Activated CD8-positive, alpha-beta T cell treated with anti-CD3 and anti-CD28 coated beads for 36 hours (primary cell): ENCODE results near the gene KXD1. TPM values are rescaled to one million over a fixed set of nuclear protein-coding genes. Genes with fewer than 3 reads are reported as not detected.

ENCODE experiments used
- ATAC-seq: fragments of 200-7000 bp; cut with Tn5 transposase; one replicate; pipeline ENCODE4 v1.10.0; 2021; ENCODE audit warnings: mild to moderate bottlenecking, moderate library complexity
- CTCF ChIA-PET: fragments of 350-600 bp; sonication (Branson Sonifier 250); formaldehyde crosslinking; loops from one replicate; lab custom pipeline; 2021; ENCODE audit warnings: antibody characterized with exemption; lab: Charles Lee
- POLR2A ChIA-PET: fragments of 350-600 bp; sonication (Branson Sonifier 250); formaldehyde crosslinking; loops from one replicate; lab custom pipeline; 2021; ENCODE audit warnings: antibody characterized with exemption; lab: Charles Lee
- DNase-seq: peaks from one replicate; pipeline ENCODE4 v3.0.0-alpha.2; 2020
- H3K27ac Mint-ChIP-seq: one replicate; pipeline ENCODE4 v1.8.0; 2021; ENCODE audit warnings: mild to moderate bottlenecking, mixed read lengths
- H3K27me3 Mint-ChIP-seq: one replicate; pipeline ENCODE4 v1.8.0; 2021; ENCODE audit warnings: mixed read lengths
- H3K36me3 Mint-ChIP-seq: one replicate; pipeline ENCODE4 v1.8.0; 2021; ENCODE audit warnings: low read depth, mixed read lengths
- H3K4me1 Mint-ChIP-seq: one replicate; pipeline ENCODE4 v1.8.0; 2021; ENCODE audit warnings: low read depth, mixed read lengths
- H3K4me3 Mint-ChIP-seq: one replicate; pipeline ENCODE4 v1.8.0; 2021; ENCODE audit warnings: mild to moderate bottlenecking, moderate library complexity, mixed read lengths
- H3K9me3 Mint-ChIP-seq: one replicate; pipeline ENCODE4 v1.8.0; 2021; ENCODE audit warnings: mixed read lengths
- intact Hi-C: fragments of 100-400 bp; cut with micrococcal nuclease; formaldehyde crosslinking; loops from one replicate; pipeline ENCODE4 v1.10.0; 2022
- total RNA-seq, 2 experiments: library from RNA; stranded (reverse); gene quantifications; one replicate each; pipeline ENCODE4 v1.2.3, GENCODE V29; 2021
- TF ChIP-seq, protein P1 (sequence below): fragments of 200-600 bp; IDR thresholded peaks from one replicate; pipeline ENCODE4 v1.8.0; 2022; ENCODE audit warnings: antibody characterized with exemption, mild to moderate bottlenecking

The KXD1 gene
- total RNA-seq, 2 experiments from 2014 or later = 137 to 142 TPM

DNA sequence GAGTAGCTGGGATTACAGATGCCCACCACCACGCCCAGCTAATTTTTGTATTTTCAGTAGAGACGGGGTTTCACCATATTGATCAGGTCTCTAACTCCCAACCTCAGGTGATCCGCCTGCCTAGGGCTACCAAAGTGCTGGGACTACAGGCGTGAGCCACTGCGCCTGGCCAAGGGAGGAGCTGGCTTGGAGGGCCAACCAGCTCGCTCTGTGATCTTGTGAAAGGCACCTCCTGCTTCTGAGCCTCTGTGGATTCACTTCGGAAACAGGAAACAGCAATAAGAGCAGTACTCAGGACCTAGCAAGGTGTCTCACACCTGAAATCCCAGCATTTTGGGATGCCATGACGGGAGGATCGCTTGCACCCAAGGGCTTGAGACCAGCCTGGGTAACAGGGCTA is 33.8 kb upstream of the KXD1 start:
- no peaks in the 10 kb centered on the region for H3K9me3 Mint-ChIP-seq
- TF ChIP-seq, protein P1, sequence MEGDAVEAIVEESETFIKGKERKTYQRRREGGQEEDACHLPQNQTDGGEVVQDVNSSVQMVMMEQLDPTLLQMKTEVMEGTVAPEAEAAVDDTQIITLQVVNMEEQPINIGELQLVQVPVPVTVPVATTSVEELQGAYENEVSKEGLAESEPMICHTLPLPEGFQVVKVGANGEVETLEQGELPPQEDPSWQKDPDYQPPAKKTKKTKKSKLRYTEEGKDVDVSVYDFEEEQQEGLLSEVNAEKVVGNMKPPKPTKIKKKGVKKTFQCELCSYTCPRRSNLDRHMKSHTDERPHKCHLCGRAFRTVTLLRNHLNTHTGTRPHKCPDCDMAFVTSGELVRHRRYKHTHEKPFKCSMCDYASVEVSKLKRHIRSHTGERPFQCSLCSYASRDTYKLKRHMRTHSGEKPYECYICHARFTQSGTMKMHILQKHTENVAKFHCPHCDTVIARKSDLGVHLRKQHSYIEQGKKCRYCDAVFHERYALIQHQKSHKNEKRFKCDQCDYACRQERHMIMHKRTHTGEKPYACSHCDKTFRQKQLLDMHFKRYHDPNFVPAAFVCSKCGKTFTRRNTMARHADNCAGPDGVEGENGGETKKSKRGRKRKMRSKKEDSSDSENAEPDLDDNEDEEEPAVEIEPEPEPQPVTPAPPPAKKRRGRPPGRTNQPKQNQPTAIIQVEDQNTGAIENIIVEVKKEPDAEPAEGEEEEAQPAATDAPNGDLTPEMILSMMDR = no peak
- intact Hi-C loops = loop anchor here (5.0 kb wide), 3 partner anchors 33 to 113 kb away; partner anchors contain the start of genes KLHL26, KXD1 and UBA52
- ATAC-seq (no peak), DNase-seq (no peak)
- H3K27ac Mint-ChIP-seq = no peak overlapping the region
- H3K4me1 Mint-ChIP-seq = peaks cover 9% of the 10 kb centered on the region
- H3K4me3 Mint-ChIP-seq = no peak overlapping the region
- ChIA-PET POLR2A (interaction anchor here (1.5 to 2.0 kb wide), 3 partner anchors 18 to 54 kb away, joined by 6 to 9 read pairs (median 6); partner anchors contain the start of gene FKBP8), CTCF (interaction anchor here (0.9 to 1.2 kb wide), 4 partner anchors 18 to 104 kb away, joined by 3 read pairs; partner anchors contain the start of gene SSBP4)
- no peaks in the 10 kb centered on the region for H3K36me3 Mint-ChIP-seq
- H3K27me3 Mint-ChIP-seq = no peaks in the 10 kb centered on the region

DNA sequence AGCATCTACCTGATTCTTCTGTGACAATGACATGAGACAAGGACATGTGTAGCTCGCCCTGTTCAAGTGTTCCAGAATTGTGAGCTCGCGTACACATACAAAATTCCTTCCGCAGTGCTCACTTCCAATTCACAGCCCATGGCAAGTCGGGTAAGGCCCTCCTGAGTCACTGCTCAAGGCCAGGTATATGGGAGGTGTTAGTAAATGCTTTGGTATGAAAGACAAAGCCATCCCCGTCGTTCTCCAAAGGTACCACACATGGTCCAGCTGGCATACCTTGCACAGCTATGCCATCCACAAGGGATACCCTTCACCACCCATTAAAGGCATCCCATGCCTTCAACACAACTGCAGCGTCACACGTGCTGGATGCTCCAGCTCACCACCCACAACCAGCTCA is 31.4 kb upstream of the KXD1 start:
- TF ChIP-seq, protein P1 = no peak
- CTCF ChIA-PET = interaction anchor here (0.6 to 1.6 kb wide), 3 partner anchors 58 to 256 kb away, joined by 3 to 4 read pairs (median 4); no protein-coding TSS in a partner anchor
- no peaks in the 10 kb centered on the region for H3K9me3 Mint-ChIP-seq
- H3K27ac Mint-ChIP-seq = no peak overlapping the region
- POLR2A ChIA-PET = no interaction called here
- intact Hi-C loops = no loop called here
- no peak overlapping the region for H3K4me3 Mint-ChIP-seq
- H3K27me3 Mint-ChIP-seq = no peaks in the 10 kb centered on the region
- DNase-seq = no peak
- H3K4me1 Mint-ChIP-seq = peaks cover 4% of the 10 kb centered on the region
- no peaks in the 10 kb centered on the region for H3K36me3 Mint-ChIP-seq
- ATAC-seq = no peak

DNA sequence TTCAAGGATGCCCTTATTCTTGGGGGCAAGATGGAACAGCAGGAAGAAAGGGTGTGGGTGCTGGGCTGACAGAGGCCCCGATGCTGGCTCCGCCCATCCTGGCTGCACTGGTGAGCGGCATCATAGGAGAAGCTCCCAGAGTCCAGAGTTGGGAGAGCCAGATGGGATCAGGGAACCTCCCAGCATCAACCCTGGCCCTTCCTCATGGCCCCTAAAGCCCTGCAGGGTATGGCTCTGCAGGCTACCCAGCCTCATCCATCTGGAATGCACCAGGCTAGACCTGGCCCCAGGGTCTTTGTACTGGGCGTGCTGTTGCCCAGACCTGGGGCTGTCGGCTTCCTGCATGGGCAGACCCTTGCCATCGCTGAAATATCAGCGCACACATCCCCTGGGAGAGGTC is 27.9 kb upstream of the KXD1 start:
- ATAC-seq (no peak), DNase-seq (no peak)
- CTCF ChIA-PET = interaction anchor here (0.9 to 1.2 kb wide), 2 partner anchors 22 to 64 kb away, joined by 3 read pairs; no protein-coding TSS in a partner anchor
- Mint-ChIP-seq H3K4me1 (no peaks in the 10 kb centered on the region), H3K27ac (no peak overlapping the region), H3K4me3 (no peak overlapping the region), H3K27me3 (no peaks in the 10 kb centered on the region), H3K36me3 (peaks cover 11% of the 10 kb centered on the region), H3K9me3 (no peaks in the 10 kb centered on the region)
- POLR2A ChIA-PET = interaction anchor here (1.0 kb wide), 1 partner anchor 17 kb away, joined by 3 read pairs; no protein-coding TSS in a partner anchor
- TF ChIP-seq, protein P1 = no peak
- intact Hi-C loops = no loop called here

DNA sequence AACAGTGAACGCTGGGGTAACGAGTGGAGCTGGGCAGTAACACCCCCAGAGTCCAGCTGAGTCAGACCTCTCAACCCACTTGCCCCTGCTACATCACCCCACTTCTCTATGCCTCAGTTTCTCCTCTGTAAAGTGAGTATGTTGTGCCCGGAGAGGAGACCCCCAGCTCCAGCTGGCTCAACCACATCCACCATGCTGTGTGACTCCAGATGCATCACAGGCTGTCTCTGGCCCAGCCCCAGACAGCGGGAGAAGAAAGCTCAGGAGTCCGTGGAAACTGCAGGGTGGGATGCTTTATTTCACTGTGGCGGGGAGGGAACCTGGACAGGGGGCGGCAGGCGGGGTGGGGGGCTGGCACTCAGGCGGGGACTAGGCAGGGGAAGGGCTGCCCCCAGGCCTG is 26.2 kb upstream of the KXD1 start:
- TF ChIP-seq, protein P1 = no peak
- ATAC-seq (no peak), DNase-seq (no peak)
- Mint-ChIP-seq H3K27ac (no peak overlapping the region), H3K27me3 (no peaks in the 10 kb centered on the region), H3K9me3 (no peaks in the 10 kb centered on the region), H3K4me1 (no peaks in the 10 kb centered on the region), H3K4me3 (no peak overlapping the region), H3K36me3 (peaks cover 17% of the 10 kb centered on the region)
- intact Hi-C loops = no loop called here
- ChIA-PET CTCF (no interaction called here), POLR2A (interaction anchor here (1.7 kb wide), 2 partner anchors 9 to 12 kb away, joined by 3 read pairs; partner anchors contain the start of genes ELL and FKBP8)

DNA sequence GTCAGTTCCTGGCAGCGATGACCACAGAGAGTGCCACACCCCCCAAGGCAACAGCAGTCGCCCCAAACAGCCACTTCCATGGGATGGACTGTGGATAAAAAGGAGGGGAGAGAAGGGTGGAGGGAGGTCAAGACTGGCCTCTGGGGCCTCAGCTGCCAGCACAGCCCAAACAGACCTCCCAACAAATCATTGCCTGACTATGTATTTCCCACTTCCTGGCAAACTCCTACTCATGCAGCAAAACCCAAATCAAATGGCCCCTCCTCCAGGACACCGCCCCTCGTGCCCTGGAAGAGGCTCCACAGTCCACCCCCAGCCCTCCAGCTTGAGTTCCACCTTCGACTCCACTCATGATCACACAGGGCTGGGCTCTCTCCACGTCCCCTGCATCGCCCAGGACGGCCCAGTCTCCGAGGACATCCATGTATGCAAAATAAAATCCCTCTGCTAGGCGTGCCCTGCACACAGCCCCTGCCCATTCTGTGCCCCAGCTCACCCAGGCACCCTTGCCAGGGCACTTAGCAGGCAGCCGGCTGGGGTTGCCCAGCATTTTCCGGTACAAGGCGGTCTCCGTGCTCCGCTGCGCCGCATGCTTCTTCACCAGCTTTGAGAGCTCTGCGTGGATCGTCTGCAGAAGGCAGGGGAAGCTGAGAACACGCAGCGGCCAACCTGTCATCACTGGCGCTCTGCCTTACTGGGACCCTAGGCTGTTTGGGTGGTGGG is 25.3 kb upstream of the KXD1 start:
- H3K4me1 Mint-ChIP-seq = no peaks in the 10 kb centered on the region
- H3K27me3 Mint-ChIP-seq = no peaks in the 10 kb centered on the region
- CTCF ChIA-PET = interaction anchor here (1.2 kb wide), 1 partner anchor 11 kb away, joined by 3 read pairs; no protein-coding TSS in a partner anchor
- TF ChIP-seq, protein P1 = no peak
- peaks cover 25% of the 10 kb centered on the region for H3K36me3 Mint-ChIP-seq
- POLR2A ChIA-PET = interaction anchor here (1.7 kb wide), 1 partner anchor 10 kb away, joined by 3 read pairs; the partner anchor contains the start of gene ELL
- intact Hi-C loops = no loop called here
- H3K27ac Mint-ChIP-seq = no peak overlapping the region
- ATAC-seq (no peak), DNase-seq (no peak)
- H3K9me3 Mint-ChIP-seq = no peaks in the 10 kb centered on the region
- H3K4me3 Mint-ChIP-seq = no peak overlapping the region
